H1 (cell line): ENCODE measurements around the gene LTBP3. TPM values are rescaled to one million over a fixed set of nuclear protein-coding genes. Genes with fewer than 3 reads are reported as not detected.
A peak's percentile ranks its signal among the peaks of the same experiment; 100 is the strongest.

ENCODE experiments used
- CHD1 ChIP-seq: IDR thresholded peaks from 2 replicates; pipeline ENCODE4 v1.6.1; 2012; ENCODE audit warnings: low read depth, low read length, improper control_type of control experiment
- CHD7 ChIP-seq: fragments of 300-600 bp; sonication (generic); IDR thresholded peaks from 2 replicates; pipeline ENCODE4 v1.7.1; 2012; ENCODE audit warnings: low read length, moderate library complexity, mild to moderate bottlenecking, inconsistent platforms; ENCODE audit not compliant: insufficient replicate concordance
- SP1 ChIP-seq: IDR thresholded peaks from 2 replicates; pipeline ENCODE4 v1.6.1; 2011; ENCODE audit warnings: low read depth, low read length
- SP2 ChIP-seq: IDR thresholded peaks from 2 replicates; pipeline ENCODE4 v1.6.1; 2012; ENCODE audit warnings: mild to moderate bottlenecking, low read length, inconsistent platforms
- polyA plus RNA-seq, 7 experiments: library from polyadenylated mRNA; depleted of rRNA in 3 of 7; stranded (reverse) in 5 of 7; unstranded in 2 of 7; fragments of >200 nt in 5 of 7; fragments of 200-250 nt in 2 of 7; gene quantifications; 1 replicate in 5 of 7; 2 replicates in 1 of 7; 4 replicates in 1 of 7; pipeline versions ENCODE4 v1.2.1 to v1.2.3, GENCODE V29; 2011 to 2013; ENCODE audit warnings: missing spikeins in 2 of 7, mixed read lengths in 2 of 7
- total RNA-seq: library from RNA; stranded (reverse); fragmentation: NEBNext Ultra II Directional; extraction: Animal tissue kit (Norgen Biotek cat#: 25700); gene quantifications from 2 replicates; pipeline ENCODE4 v1.2.1, GENCODE V29; 2021

LTBP3 gene
- total and polyA plus RNA-seq, 2 of the 8 experiments (the other 6 are each of a cell fraction or from before 2014, with no cell fraction given): 12.8 to 17.8 TPM

- TF ChIP-seq CHD7: peak; percentile 42
- TF ChIP-seq CHD1: peak; percentile 79
- TF ChIP-seq SP2: no peak
- TF ChIP-seq SP1: 0 out of 2 replicates have a peak, but pooled peaks have one; percentile 15
Observed at GRCh38 chr11:65499713-65500386, 58.3 kb downstream of the LTBP3 start (continued).
